ENCODE results near the gene ASMTL.
"Not testable (repeated sequence)": the region's sequence is repeated elsewhere in the genome, so short reads cannot be mapped to it uniquely, and the experiment has no call there.

ASMTL gene

GRCh38 chrX:1384658-1385252 is 68.0 kb downstream of the ASMTL start:
- H3K4me3 ChIP-seq (replicated peaks in 1 of 2; ENCODE audit: low read depth in 2 of 2, low read length in 2 of 2) = no peak overlapping the region
- no peak for TF ChIP-seq CTCF (IDR thresholded peaks at IDR 0.05; ENCODE audit: low read depth, low read length)
- no peak for DNase-seq (ENCODE audit: low read depth in 2 of 2)

- no peak overlapping the region for H3K4me3 ChIP-seq (replicated peaks in 1 of 2; ENCODE audit: low read depth in 2 of 2, low read length in 2 of 2)
Measured at GRCh38 chrX:1380672-1381233, 72.0 kb downstream of the ASMTL start.

GRCh38 chrX:1378306-1378759 is 74.4 kb downstream of the ASMTL start:
- DNase-seq (ENCODE audit: low read depth in 2 of 2) = no peak
- no peak for TF ChIP-seq CTCF (IDR thresholded peaks at IDR 0.05; ENCODE audit: low read depth, low read length)
- no peak overlapping the region for H3K4me3 ChIP-seq (replicated peaks in 1 of 2; ENCODE audit: low read depth in 2 of 2, low read length in 2 of 2)

More at GRCh38 chrX:1380672-1381233, 72.0 kb downstream of the ASMTL start:
- TF ChIP-seq CTCF (IDR thresholded peaks at IDR 0.05; ENCODE audit: low read depth, low read length) = no peak
- DNase-seq (ENCODE audit: low read depth in 2 of 2) = peak in 1 of 2 donors; percentile 28

GRCh38 chrX:1368385-1368698 is 84.4 kb downstream of the ASMTL start:
- DNase-seq (ENCODE audit: low read depth in 2 of 2) = no peak
- no peak overlapping the region for H3K4me3 ChIP-seq (replicated peaks in 1 of 2; ENCODE audit: low read depth in 2 of 2, low read length in 2 of 2)
- no peak for TF ChIP-seq CTCF (IDR thresholded peaks at IDR 0.05; ENCODE audit: low read depth, low read length)

- not testable (repeated sequence) for DNase-seq (ENCODE audit: low read depth in 2 of 2); H3K4me3 ChIP-seq (replicated peaks in 1 of 2; ENCODE audit: low read depth in 2 of 2, low read length in 2 of 2)
Measured at GRCh38 chrX:1366363-1366762, 86.3 kb downstream of the ASMTL start.

- no peak for TF ChIP-seq CTCF (IDR thresholded peaks at IDR 0.05; ENCODE audit: low read depth, low read length)
- no peak overlapping the region for H3K4me3 ChIP-seq (replicated peaks in 1 of 2; ENCODE audit: low read depth in 2 of 2, low read length in 2 of 2)
- DNase-seq (ENCODE audit: low read depth in 2 of 2) = no peak
Measured at GRCh38 chrX:1361910-1362309, 90.8 kb downstream of the ASMTL start.

- TF ChIP-seq CTCF (IDR thresholded peaks at IDR 0.05; ENCODE audit: low read depth, low read length) = no peak
- no peak overlapping the region for H3K4me3 ChIP-seq (replicated peaks in 1 of 2; ENCODE audit: low read depth in 2 of 2, low read length in 2 of 2)
- DNase-seq (ENCODE audit: low read depth in 2 of 2) = no peak
Measured at GRCh38 chrX:1361275-1361674, 91.4 kb downstream of the ASMTL start.

Data from cardiac fibroblast (primary cell).